CD14-positive monocyte (primary cell): ENCODE results near the gene SELL. TPM values are rescaled to one million over a fixed set of nuclear protein-coding genes. Genes with fewer than 3 reads are reported as not detected.
A peak's percentile ranks its signal among the peaks of the same experiment; 100 is the strongest.

ENCODE experiments used
- DNase-seq, 3 donors: peaks; one replicate each; pipeline ENCODE4 v3.0.0-alpha.2; 2011 to 2022
- H2AFZ ChIP-seq: 2 replicates; pipeline ENCODE4 v1.6.0; 2012; ENCODE audit warnings: mild to moderate bottlenecking, low read depth, low read length, inconsistent platforms; ENCODE audit not compliant: insufficient read depth, poor library complexity, severe bottlenecking
- H3K27ac ChIP-seq, 2 donors: 1 replicate in 1 of 2; 2 replicates in 1 of 2; pipeline ENCODE4 v1.5.1; 2012 to 2013; ENCODE audit warnings: low read length in 2 of 2, control low read depth in 1 of 2, inconsistent platforms in 1 of 2, low read depth in 1 of 2, mild to moderate bottlenecking in 1 of 2
- H3K27me3 ChIP-seq, 2 donors: one replicate each; pipeline versions ENCODE4 v1.6.0 to v1.6.1; 2011 to 2013; ENCODE audit warnings: low read length in 2 of 2; ENCODE audit not compliant: control insufficient read depth in 2 of 2, insufficient read depth in 2 of 2
- H3K36me3 ChIP-seq, 2 donors: replicated peaks in 1 of 2; 1 replicate in 1 of 2; 2 replicates in 1 of 2; pipeline versions ENCODE4 v1.5.1 to v1.6.1; 2012 to 2013; ENCODE audit warnings: low read length in 2 of 2, control low read depth in 1 of 2, inconsistent platforms in 1 of 2, mild to moderate bottlenecking in 1 of 2; ENCODE audit not compliant: insufficient read depth in 2 of 2, control insufficient read depth in 1 of 2
- H3K4me1 ChIP-seq, 2 donors: 1 replicate in 1 of 2; 2 replicates in 1 of 2; pipeline versions ENCODE4 v1.5.1 to v1.6.1; 2012 to 2013; ENCODE audit warnings: low read length in 2 of 2, control low read depth in 1 of 2, inconsistent platforms in 1 of 2, mild to moderate bottlenecking in 1 of 2, moderate library complexity in 1 of 2; ENCODE audit not compliant: insufficient read depth in 2 of 2, control insufficient read depth in 1 of 2
- H3K4me2 ChIP-seq: replicated peaks from 2 replicates; pipeline ENCODE3; 2012; ENCODE audit warnings: low read length, moderate library complexity, mild to moderate bottlenecking; ENCODE audit not compliant: poor library complexity, severe bottlenecking; ENCODE audit errors: extremely low read depth
- H3K4me3 ChIP-seq, 3 experiments: fragments of 200-600 bp in 1 of 3; sonication (generic) in 1 of 3; replicated peaks in 1 of 3; 1 replicate in 2 of 3; 2 replicates in 1 of 3; pipeline ENCODE4 v1.5.1; 2011 to 2013; ENCODE audit warnings: low read length in 3 of 3, mild to moderate bottlenecking in 3 of 3, control low read depth in 2 of 3, low read depth in 2 of 3, inconsistent platforms in 1 of 3, moderate library complexity in 1 of 3
- H3K79me2 ChIP-seq: 2 replicates; pipeline ENCODE4 v1.6.0; 2012; ENCODE audit warnings: mild to moderate bottlenecking, control low read depth, inconsistent platforms, low read length, moderate library complexity; ENCODE audit not compliant: insufficient read depth
- H3K9ac ChIP-seq: 2 replicates; pipeline ENCODE4 v1.6.0; 2017; ENCODE audit warnings: low read length, mild to moderate bottlenecking; ENCODE audit not compliant: insufficient read depth, poor library complexity, severe bottlenecking
- H3K9me3 ChIP-seq, 2 donors: replicated peaks in 1 of 2; 1 replicate in 1 of 2; 2 replicates in 1 of 2; pipeline versions ENCODE4 v1.5.1 to v1.6.1; 2012 to 2013; ENCODE audit warnings: low read length in 2 of 2, control low read depth in 1 of 2; ENCODE audit not compliant: control insufficient read depth in 1 of 2, insufficient read depth in 1 of 2
- H4K20me1 ChIP-seq: 2 replicates; pipeline ENCODE4 v1.6.0; 2012; ENCODE audit warnings: mild to moderate bottlenecking, low read length, control low read depth, moderate library complexity; ENCODE audit not compliant: insufficient read depth
- H3K27ac Mint-ChIP-seq, 7 donors: one replicate each; pipeline ENCODE4 v1.8.0; 2020; ENCODE audit warnings: mild to moderate bottlenecking in 7 of 7, mixed read lengths in 7 of 7, moderate library complexity in 6 of 7, inconsistent platforms in 2 of 7
- H3K27me3 Mint-ChIP-seq, 3 donors: one replicate each; pipeline ENCODE4 v1.8.0; 2021 to 2022; ENCODE audit warnings: low read depth in 3 of 3, mild to moderate bottlenecking in 3 of 3, mixed read lengths in 3 of 3, moderate library complexity in 3 of 3, inconsistent platforms in 1 of 3
- H3K36me3 Mint-ChIP-seq, 2 donors: one replicate each; pipeline ENCODE4 v1.8.0; 2020; ENCODE audit warnings: mixed read lengths in 2 of 2, inconsistent platforms in 1 of 2, mild to moderate bottlenecking in 1 of 2
- H3K4me1 Mint-ChIP-seq: one replicate; pipeline ENCODE4 v1.8.0; 2020; ENCODE audit warnings: mild to moderate bottlenecking, mixed read lengths
- H3K4me3 Mint-ChIP-seq, 2 donors: one replicate each; pipeline ENCODE4 v1.8.0; 2020; ENCODE audit warnings: mild to moderate bottlenecking in 2 of 2, mixed read lengths in 2 of 2, moderate library complexity in 1 of 2
- H3K9me3 Mint-ChIP-seq, 7 donors: one replicate each; pipeline ENCODE4 v1.8.0; 2020 to 2022; ENCODE audit warnings: mixed read lengths in 7 of 7, mild to moderate bottlenecking in 6 of 7, moderate library complexity in 6 of 7, inconsistent platforms in 2 of 7
- CTCF ChIP-seq: fragments of 200-600 bp; IDR thresholded peaks from one replicate; pipeline ENCODE4 v1.8.0; 2022; ENCODE audit warnings: antibody characterized with exemption, mild to moderate bottlenecking
- WGBS: methylation state at CpG from one replicate; pipeline ENCODE4 v1.1.5; 2013; ENCODE audit warnings: missing lambda C conversion rate; ENCODE audit not compliant: insufficient coverage; 5-methylcytosine and 5-hydroxymethylcytosine counted together
- intact Hi-C, 2 donors: fragments of 100-400 bp; cut with micrococcal nuclease; formaldehyde crosslinking; loops; one replicate each; pipeline versions ENCODE4 v1.15.0 to v1.15.1; 2023
- polyA plus RNA-seq, 3 donors: library from polyadenylated mRNA; depleted of rRNA in 1 of 3; unstranded in 2 of 3; stranded (reverse) in 1 of 3; fragments of 300-500 nt in 2 of 3; fragments of >200 nt in 1 of 3; fragmentation: Illumina TruSeq in 2 of 3; gene quantifications; 1 replicate in 2 of 3; 2 replicates in 1 of 3; pipeline ENCODE4 v1.2.3, GENCODE V29; 2012 to 2021

The SELL gene
- polyA plus RNA-seq, 3 donors = 153 to 1,885 (median 1,118) TPM

- intact Hi-C loops = no loop called here
- Histone ChIP-seq H4K20me1 (no peaks in the 10 kb centered on the region), H3K9me3 (no peaks in the 10 kb centered on the region), H3K36me3 (peaks cover 61 to 76% of the 10 kb centered on the region in 2 donors), H3K4me1 (peaks cover 94 to 96% of the 10 kb centered on the region in 2 donors), H3K4me2 (no peak overlapping the region), H3K9ac (no peak overlapping the region), H3K79me2 (peaks cover 77% of the 10 kb centered on the region), H3K4me3 (no peak overlapping the region), H2AFZ (no peak overlapping the region), H3K27me3 (no peaks in the 10 kb centered on the region), H3K27ac (peak overlapping the region in 1 of 2 donors; percentile 45)
- TF ChIP-seq CTCF = no peak
- Mint-ChIP-seq H3K27ac (peak overlapping the region in 5 of 7 donors; percentile 6 to 85 (median 53)), H3K27me3 (no peaks in the 10 kb centered on the region), H3K9me3 (no peaks in the 10 kb centered on the region), H3K4me3 (no peak overlapping the region), H3K36me3 (peaks cover 75 to 90% of the 10 kb centered on the region in 2 donors), H3K4me1 (peaks cover 93% of the 10 kb centered on the region)
- DNase-seq = peak in 1 of 3 donors; percentile 45
- WGBS = 78% methylated on average over 1 of the region's 2 CpGs
Observed at GRCh38 chr1:169701261-169702005, 10.0 kb downstream of the SELL start.

- H3K4me2 ChIP-seq = no peak overlapping the region
- H3K36me3 ChIP-seq = peaks cover 51 to 72% of the 10 kb centered on the region in 2 donors
- no CpG with 5 or more reads among the region's 3 CpGs for WGBS
- peaks cover 70% of the 10 kb centered on the region for H3K79me2 ChIP-seq
- no peaks in the 10 kb centered on the region for H4K20me1 ChIP-seq
- no peak for DNase-seq
- peak overlapping the region in 1 of 2 donors; percentile 89 for H3K27ac ChIP-seq
- intact Hi-C loops = loop anchor here in 1 of 2 donors (5.0 kb wide), 1 partner anchor 92 kb away; no protein-coding TSS in a partner anchor
- no peak overlapping the region for H2AFZ ChIP-seq
- Mint-ChIP-seq H3K27ac (peak overlapping the region in 6 of 7 donors; percentile 80 to 94 (median 88)), H3K4me3 (no peak overlapping the region), H3K27me3 (no peaks in the 10 kb centered on the region), H3K4me1 (peaks cover 91% of the 10 kb centered on the region), H3K36me3 (peaks cover 71 to 89% of the 10 kb centered on the region in 2 donors), H3K9me3 (no peaks in the 10 kb centered on the region)
- H3K27me3 ChIP-seq = no peaks in the 10 kb centered on the region
- no peak overlapping the region for H3K4me3 ChIP-seq
- no peak overlapping the region for H3K9ac ChIP-seq
- no peaks in the 10 kb centered on the region for H3K9me3 ChIP-seq
- TF ChIP-seq CTCF = no peak
- H3K4me1 ChIP-seq = peaks cover 94 to 96% of the 10 kb centered on the region in 2 donors
Observed at GRCh38 chr1:169699707-169700106, 11.7 kb downstream of the SELL start.
